ELR (cell line): ENCODE results near the gene NCEH1.

ENCODE experiments used
- DNase-seq: peaks from one replicate; pipeline ENCODE4 v3.0.0-alpha.2; 2015; ENCODE audit warnings: low read depth

NCEH1 gene

DNA sequence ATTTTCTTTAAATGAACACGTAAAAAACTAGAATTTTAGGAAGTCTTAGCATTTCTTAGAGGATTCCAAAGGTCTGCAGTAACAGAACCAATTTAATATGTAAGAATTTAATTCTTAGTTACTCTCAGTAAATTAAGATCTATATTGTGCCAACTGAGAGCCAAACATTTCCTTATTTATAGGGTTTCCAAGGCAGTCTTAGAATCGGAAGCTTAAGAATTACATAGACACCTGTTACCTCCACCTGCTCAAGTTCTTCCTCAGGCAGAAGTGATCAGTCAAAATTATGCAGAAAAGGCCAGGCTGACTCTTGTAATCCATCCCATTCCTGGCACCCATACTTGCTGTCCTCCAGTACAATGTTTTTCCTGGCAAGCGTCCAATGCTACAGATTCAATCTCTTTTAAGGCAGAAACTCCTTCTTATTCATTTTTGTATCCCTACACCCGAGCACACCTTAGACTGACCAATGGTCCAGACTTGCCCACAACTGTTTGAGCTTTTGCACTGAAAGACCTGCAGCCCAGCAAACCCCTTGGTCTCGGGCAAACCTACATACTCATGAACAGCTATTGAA lies 64.3 kb downstream of the NCEH1 start:
- no peak for DNase-seq

DNA sequence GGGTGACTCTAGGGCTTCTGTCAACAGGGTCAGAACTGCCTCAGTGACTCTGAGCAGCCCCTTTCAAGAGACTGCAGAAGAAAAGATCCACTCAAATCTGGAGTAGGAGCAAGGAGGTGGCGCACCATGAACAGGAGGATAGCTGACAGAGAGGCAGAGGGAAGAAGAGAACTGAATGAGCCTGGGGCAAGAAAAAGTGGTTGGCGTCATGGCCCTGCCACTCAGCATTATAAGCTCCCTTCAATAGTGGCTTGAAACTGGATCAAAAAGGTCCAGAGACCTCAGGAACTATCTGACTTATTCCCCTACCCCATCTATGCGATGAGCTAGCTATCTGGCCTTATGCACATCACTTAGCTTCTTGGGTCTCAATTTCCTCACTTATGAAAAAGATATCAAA lies 66.6 kb downstream of the NCEH1 start:
- no peak for DNase-seq

DNA sequence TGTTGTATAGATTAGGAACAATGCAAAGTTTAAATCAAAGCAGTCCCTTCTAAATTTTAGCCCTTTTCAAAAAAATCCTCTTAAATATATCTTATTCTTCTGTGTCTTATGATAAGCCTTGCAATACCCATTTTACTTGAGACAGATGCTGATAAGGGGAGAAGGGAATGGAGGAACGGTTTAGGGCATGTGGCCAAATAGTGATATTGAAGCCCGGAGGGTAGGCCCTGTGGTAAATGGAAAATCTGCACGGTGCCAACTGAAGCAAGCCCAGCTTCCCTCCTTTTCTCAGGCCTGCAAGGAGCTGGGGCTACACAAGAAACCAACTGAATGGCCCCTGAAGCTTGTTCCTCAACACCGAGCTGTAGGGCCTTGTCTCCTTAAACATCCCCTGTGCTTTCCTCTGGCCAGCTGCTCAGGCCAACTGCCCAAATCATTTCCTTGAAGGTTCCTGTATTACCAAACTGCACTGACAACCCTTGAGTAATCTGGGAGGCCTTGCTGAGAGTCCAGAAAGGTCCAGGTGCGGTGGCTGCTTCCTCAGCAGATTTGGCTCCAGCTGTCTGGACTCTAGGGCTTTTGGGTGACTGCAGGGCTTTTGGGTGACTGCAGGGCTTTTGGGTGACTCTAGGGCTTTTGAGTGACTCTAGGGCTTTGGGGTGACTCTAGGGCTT lies 67.2 kb downstream of the NCEH1 start:
- no peak for DNase-seq

DNA sequence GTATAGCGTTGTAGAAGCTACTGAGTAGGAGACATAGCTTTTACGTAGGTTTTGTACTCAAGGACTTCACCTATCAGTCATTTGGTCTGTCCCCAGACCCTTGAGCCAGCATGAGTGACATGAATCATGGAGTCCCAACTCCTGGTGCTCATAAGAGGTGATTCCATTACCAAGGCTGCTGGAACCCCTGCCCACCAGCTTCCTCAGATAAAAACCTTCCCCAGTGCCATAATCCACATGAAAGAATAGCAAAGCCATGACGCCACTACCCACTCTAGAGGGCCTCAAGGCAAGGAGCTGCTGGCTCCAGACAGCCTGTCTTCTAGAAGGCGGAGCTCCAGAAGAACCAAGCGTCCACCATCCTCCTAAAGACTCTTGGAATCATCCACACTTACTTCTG lies 69.6 kb downstream of the NCEH1 start:
- DNase-seq: no peak

DNA sequence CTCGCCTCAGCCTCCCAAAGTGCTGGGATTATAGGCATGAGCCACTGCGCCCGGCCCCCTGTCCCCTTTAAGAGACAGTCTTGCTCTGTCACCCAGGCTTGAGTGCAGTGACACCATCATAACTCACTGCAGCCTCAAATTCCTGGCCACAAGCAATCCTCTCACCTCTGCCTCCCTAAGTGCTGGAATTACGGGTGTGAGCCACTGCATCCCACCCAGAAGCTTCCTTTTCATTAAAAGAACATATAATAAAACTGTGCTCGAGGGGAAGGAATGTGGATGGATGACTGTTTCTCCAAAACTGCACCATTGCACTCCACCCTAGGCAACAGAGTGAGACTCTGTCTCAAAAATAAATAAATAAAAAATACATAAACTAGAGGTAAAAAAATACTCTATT lies 70.1 kb downstream of the NCEH1 start:
- DNase-seq: no peak

DNA sequence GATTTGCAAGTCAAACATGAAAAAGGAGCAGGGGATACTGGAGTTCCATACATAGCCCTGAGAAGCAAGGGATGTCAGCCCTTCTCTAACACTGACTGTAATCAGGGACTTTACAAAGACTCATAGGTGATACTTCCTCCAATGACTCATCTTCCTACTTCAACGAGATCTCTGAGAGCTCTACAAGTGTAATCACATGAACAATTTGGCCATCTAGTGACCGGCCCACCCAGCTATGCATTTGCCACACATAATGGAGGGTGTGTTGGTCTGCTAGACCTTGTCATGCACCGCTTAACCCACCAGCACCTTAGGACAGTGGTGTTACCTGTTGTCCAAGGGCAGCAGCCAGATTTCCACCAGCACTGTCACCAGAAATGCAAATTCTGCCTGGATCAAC lies 75.3 kb downstream of the NCEH1 start:
- peak; percentile 87 for DNase-seq

DNA sequence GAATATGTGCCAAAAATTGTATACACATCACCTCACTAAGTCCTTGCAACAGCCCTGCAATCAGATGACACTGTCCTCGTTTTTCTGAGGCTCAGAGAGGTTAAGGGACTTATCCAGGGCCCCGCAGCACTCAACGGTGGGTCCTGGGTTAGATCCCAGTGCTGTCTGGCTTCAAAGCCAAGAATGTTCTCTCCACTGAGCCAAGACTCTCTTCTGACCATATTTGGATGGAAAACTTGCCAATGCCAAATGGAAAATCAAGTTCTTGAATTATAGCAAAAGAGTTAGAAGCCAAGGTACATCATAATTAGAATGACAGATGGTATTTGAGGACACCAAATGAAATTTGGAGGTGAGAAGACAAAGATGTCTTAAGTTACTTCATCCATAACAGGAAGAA lies 75.9 kb downstream of the NCEH1 start:
- no peak for DNase-seq

DNA sequence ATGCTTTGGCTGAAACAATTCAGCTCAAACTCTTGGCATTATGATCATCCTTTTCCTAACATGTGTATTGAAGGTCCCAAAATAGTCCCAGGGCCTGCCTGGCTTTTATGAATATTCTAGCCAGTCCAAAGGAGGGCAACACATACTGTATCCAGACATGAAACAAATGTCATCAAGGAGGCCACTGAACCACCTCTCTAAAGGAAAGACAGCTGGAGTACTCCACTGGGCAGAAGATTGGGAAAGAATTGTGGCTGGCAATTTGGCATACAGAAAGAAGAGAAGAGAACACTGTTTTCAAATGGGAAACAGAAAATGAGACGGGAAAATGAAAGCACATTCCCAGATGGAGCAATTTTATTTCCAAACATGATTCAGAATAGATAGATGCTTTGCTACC lies 80.6 kb downstream of the NCEH1 start:
- no peak for DNase-seq

DNA sequence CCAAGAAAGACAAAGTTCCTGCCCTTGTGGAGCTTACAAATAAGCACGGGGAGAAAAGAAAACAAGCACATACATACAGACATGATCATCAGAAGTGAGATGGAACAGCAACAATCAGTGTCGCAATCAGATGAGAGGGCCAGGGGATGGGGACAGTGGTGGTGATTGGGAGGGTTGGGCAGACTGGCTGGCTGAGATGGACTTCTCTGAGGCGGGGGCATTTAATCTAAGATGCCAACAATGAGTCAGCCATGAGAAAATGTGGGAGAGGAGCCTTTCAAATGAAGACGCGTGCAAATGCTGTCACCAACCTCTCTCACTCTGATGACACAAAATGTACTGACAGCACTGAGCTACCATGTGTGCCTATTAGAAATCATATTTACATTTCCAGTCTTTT lies 81.4 kb downstream of the NCEH1 start:
- no peak for DNase-seq

DNA sequence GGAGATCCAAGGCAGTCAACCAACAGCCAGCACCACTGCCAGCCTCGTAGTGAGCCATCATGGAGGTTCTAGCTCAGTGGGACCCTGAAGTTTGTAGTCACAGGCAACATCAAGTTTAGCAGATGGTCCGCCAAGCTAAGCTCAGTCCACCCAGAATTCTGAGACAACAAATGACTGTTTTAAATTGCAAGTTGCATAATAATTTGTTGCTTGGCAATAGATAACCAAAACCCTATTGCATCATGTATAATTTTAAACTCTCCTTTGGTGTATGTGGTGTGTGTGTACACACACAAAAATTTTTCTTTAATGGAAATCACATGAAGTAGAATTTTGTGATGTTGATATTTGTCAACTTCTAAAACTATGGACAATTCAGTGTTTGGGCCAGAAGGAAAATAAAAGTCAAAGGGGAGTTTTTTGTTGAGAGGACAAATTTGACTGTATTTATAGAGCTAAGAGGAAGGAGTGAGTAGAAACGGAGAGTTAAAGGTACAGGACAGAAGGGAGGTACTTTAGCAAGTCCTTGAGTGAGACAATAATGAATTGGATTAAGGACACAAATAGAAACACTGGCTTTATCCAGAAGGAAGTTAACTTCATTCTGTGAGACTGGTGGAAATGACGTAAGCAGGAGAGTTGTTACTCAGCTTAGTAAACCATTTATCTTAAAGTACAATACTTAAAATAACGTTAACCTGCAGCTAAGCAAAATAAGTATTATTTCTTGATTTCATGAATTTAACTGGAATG lies 83.6 kb downstream of the NCEH1 start:
- DNase-seq: peak; percentile 26

DNA sequence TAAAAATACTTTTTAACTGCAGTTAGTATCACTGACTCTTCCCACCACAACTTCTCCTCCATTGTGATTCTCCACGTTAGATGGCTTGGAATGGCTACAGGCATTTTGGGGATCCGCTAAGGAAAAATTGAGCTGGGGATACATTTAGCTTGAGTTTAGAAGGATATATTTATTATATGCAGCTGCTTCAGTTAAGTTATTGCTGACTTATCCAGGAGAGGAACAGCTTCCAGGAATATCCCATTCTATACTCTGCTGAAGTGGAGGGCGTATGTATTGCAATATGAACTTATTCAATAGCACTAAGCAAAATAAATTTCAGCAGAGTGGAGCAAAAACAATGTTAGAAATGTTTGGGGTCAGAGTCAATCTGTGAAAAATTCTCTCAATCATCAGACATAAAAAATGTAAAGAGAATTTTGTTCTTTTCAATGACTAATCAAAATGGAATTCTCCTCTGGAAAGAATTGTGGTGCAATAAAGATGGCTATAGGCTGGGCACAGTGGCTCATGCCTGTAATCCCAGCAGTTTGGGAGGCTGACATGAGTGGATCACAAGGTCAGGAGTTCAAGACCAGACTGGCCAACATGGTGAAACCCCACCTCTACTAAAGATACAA lies 84.7 kb downstream of the NCEH1 start:
- peak; percentile 91 for DNase-seq

DNA sequence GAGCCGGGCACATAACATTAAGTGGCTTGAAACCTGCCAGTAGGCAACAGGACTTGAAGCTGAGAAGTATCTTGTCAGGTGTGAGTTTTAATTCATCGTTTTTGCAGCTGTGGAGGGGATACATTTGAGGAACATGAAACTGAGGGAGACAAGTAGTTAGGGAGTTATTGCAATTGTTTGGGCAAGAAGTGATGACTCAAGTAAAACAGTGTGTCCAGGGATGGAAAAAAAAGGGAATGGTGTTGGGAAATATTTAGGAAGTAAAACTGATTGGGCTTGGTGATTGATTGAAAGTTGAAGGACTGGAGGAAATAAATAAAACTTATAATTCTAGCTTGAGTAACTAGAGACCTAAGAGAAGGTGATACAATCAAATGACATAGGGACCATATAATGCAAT lies 85.5 kb downstream of the NCEH1 start:
- DNase-seq: peak; percentile 31

DNA sequence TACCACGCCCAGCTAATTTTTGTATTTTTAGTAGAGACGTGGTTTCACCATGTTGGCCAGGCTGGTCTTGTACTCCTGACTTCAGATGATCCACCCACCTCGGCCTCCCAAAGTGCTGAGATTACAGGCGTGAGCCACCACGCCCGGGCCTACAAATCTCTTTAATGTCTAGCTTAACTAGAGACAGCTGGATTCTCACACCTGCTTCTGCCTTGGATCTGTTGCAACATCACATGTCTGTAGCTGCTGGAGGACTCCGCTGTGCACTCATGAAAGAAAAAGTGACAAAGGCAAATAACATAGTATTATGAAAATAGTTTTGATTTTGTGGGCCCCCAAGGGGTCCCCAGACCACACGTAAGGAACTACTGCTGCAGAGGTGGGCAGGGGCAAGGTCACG lies 85.9 kb downstream of the NCEH1 start:
- DNase-seq: no peak

DNA sequence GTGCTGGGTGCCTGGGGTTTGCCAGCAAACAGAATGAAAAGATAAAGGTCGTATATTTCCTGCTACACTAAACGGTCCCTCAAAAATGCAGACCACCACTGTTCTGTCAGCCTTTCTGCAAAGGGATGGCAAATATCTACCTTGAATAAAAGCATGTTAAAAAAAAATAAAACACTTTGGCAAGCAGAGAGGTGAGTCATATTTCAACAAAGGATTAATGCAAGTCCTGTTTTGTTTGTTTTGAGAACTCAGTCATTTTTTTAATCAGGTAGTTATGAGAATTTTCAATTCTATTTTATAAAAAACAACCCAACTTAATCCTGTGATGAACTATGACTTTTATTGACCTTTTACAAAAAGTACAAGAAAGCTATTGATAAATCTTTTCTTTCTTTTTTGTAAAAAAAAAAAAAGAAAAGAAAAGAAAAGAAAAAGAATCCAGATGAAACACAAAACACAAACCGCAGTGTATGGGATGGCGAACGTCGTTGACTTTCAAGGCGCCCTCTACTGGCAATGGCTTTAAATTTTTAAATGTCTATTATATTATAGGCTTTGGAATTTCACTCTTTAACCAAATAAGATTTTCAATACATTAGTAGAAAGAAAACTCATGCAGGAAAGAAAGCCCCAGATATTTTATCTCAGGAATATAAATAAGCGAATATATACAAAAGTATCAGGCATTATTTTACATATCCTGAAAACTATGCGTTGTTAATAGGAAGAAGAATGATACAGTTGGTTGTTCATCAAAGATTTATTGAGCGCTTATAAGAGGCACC lies 87.8 kb downstream of the NCEH1 start:
- peak; percentile 75 for DNase-seq

DNA sequence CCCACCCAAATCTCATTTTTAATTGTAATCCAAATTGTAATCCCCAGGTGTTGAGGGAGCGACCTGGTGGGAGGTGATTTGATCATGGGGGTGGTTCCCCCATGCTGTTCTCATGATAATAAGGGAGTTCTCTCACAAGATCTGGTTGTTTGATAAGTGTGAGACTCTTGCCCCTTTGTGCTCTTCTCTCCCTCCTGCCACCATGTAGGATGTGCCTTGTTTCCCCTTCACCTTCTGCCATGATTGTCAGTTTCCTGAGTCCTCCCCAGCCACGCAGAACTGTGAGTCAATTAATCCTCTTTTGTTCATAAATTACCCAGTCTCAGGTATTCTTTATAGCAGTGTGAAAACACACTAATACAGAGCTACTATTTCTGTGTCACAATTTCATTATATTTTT lies 88.7 kb downstream of the NCEH1 start:
- DNase-seq: no peak

DNA sequence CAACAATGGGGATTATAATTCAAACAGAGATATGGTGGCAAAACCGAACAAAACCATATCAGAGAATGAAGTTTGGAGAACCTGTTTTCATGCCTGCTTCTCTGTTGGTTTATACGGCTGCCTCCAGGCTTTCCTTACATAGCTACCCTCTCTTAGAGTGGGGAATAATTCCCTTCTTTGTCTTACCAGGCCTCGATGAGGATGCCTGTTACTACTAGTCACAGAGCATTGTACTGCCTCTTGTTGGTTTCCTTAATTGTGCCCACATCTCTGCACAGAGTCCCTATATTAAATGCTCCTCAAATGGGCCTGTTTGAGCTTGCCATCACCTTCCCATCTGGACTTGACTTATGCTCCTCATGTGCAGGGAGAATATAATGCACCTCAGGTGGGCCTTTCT lies 92.9 kb downstream of the NCEH1 start:
- no peak for DNase-seq

DNA sequence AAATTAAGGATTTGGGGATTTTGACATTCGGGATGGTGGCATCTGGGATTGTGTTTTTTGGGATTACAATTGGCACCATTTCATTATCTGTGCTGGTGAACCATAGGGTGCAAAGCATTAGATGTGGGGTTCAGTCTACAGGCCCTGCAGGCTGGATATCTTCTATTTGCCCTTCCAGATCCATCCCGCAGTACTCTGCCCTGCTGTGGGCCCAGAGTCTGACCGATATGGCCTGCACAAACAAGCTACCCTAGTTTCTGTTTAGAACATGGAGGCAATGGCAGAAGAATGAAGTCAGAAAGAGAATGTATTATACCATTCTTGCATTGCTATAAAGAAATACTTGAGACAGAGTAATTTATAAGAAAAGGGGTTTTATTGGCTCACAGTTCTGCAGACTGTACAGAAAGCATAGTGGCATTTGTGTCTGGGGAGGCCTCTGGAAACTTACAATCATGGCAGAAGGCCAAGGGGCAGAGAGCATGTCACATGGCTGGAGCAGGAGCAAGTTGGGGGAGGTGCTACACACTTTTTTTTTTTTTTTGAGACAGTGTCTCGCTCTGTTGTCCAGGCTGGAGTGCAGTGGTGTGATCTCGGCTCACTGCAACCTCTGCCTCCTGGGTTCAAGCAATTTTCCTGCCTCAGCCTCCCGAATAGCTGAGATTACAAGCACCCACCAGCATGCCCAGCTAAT lies 93.7 kb downstream of the NCEH1 start:
- no peak for DNase-seq

DNA sequence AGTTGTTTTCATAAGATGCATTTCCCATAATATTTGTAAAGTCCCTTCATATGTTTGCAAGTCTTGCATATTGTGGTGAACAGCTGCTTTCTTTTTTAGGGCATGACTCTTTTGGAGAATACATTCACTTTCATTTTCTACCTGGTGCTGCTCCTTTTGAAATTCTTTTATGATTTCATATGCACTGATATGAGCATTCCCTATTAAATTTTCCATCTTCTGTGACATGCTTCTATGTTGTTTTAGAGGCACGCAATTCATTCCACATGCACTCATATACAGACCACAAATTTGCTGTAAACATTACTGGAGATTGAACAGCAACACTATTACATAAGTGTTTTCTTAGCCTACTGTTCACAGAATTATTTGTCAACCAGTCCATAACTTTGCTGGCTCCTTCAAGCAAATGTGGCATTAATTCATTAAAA lies 94.8 kb downstream of the NCEH1 start:
- DNase-seq: no peak

DNA sequence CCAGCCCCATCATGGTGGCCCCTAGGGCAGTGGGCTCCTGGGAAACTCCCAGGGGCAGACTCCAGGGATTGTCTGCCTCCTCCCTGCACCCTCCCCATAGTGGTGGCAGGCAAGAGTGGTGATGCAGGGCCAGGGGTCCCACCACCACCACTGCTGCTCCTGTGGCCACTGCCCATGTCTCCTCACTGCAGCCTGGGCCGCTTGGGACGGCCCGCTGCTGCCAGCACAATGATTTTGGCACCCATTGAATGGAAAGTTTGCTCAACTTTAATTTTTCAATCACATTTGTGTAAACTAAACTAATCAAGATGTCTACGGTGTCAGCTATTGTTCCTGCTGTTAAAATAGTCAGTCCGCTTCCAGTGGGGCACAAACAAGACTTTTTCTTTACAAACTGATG lies 95.6 kb downstream of the NCEH1 start:
- no peak for DNase-seq

DNA sequence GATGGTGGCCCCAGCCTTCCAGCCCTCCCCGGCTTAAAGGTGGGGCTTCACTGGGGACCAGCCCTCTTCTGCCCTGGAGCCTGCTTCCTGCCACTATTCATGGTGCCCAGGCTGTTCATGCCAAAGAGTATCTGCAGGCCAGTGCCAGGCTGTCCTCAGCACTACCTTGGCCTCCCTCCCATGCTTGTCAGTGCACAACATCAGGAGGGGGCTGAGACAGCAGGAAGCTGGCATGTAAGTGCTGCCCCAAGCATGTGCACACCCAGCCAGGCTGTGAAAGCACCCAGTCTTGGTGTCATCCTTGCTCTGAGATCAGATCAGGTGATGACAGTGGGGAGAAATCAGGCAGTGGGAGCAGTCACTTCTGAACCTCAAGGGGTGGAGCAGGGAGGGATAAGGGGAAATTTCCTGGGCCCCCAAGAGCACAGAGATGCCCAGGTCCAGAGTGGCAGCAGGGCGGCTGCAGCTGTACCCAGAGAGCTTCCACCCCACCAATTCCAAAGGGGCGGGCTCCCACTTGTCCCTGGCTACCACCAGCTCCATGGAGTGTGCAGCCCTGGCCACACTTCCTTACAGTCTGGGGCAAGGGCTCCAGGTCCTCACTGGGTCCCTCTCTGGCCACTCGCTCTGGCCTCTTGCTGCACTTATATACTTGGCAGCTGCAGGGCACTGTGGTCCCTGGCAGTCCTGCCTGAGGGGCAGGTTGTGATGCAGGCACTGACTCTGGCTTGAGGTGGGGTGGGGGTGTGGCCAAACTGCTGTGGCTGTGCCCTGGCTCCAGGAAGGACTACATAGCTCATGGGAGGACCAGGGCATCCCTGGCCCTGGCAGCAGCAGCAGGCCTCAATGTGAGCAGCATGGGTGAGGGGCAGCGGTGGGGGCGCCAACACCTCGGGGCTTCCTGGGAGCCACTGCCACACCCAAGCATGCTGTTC lies 96.3 kb downstream of the NCEH1 start:
- no peak for DNase-seq

DNA sequence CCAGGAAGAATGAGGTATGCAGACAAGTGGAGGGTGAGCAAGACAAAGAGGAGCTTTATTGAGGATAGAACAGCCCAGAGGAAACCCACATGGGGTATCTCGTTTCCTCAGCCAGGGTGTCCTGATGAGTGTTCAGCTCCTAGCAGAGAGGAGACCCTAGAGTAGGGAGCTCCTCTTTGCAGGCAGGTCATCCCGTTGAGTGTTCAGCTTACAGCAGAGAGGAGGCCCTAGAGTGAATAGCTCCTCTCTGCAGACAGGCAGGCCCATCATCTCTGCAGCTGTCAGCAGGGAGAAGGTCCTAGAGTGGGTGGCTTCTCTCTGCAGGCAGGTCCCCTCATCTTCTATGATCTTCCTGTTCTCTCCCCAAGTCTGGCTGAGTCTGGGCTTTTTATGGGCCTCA lies 97.0 kb downstream of the NCEH1 start:
- DNase-seq: no peak
